HTR-8/SVneo (cell line): Measurements from ENCODE around the gene CKAP5.
"Not testable (repeated sequence)": the region's sequence is repeated elsewhere in the genome, so short reads cannot be mapped to it uniquely, and the experiment has no call there.

ENCODE experiments used
- DNase-seq: peaks from one replicate; pipeline ENCODE4 v3.0.0; 2011; ENCODE audit warnings: low spot score, mixed read lengths; ENCODE audit not compliant: insufficient read length
- FAIRE-seq: peaks from 2 replicates; lab custom pipeline; 2011; peaks lifted over from hg19 to GRCh38; lab: Jason Lieb, UNC

CKAP5 gene

GRCh38 chr11:46733234-46733633 is 112.8 kb downstream of the CKAP5 start:
- DNase-seq (no peak), FAIRE-seq (no peak)

GRCh38 chr11:46731545-46731944 is 114.5 kb downstream of the CKAP5 start:
- FAIRE-seq (no peak), DNase-seq (no peak)

DNA sequence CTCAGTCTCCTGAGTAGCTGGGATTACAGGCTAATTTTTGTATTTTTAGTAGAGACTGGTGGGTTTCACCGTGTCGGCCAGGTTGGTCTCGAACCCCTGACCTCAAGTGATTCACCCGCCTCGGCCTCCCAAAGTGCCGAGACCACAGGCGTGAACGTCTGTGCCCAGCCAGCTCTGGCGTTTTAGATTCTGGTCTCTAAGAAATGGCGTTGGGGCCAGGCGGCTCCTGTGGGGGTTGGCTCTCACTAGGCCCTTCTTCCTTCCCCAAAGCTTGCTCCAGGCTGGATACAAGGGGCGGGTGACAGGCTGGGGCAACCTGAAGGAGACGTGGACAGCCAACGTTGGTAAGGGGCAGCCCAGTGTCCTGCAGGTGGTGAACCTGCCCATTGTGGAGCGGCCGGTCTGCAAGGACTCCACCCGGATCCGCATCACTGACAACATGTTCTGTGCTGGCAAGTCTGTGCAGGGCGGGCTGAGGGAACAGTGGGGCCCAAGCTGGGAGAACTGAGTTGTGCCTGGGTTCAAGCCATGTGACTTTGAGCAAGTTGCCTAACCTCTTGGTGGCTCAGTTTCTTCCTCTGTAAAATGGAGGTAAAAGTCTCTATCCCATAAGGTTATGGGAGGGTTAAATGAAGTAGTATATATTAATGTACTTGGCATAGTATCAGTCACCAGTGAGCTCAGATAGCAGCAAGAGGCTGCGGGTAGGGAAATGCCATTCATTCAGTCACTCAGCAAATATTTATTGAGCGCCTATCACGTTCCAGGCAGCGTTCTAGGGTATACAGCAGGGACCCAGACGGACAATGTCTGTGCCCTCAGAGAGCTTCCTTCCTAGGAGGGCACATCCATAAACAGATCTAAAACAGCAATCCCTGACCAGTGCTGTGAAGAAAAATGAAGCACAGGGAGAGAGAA is 116.7 kb downstream of the CKAP5 start:
- no peak for DNase-seq
- no peak for FAIRE-seq

- no peak for FAIRE-seq
- DNase-seq = no peak
Measured at GRCh38 chr11:46728659-46729040, 117.4 kb downstream of the CKAP5 start.

DNA sequence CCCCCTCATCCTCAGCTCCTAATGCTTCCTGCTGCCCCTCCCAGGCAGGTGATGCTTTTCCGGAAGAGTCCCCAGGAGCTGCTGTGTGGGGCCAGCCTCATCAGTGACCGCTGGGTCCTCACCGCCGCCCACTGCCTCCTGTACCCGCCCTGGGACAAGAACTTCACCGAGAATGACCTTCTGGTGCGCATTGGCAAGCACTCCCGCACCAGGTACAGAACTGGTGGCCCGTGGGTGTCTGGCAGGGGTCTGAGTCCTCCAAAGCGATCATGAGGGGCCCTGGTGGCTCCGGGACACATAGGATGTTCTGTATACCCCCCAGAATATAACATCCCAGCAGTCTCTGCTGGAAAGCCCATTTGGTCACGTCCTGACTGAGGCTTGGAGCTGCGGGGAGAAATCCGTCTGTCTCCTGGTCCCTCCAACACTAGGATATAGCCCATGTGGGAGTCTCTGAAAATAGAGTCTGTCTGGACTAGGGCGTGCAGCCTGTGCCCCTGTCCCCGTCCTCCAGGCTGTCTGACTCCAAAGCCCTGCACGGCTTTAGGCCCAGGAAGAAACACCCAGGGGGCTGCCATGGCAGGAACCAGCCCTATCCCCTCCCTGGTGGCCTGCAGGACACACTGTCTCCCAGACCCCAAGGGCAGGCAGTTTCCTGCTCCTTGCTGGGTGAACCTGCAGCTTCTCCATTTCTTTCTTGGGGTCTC is 118.0 kb downstream of the CKAP5 start:
- FAIRE-seq (no peak), DNase-seq (no peak)

DNA sequence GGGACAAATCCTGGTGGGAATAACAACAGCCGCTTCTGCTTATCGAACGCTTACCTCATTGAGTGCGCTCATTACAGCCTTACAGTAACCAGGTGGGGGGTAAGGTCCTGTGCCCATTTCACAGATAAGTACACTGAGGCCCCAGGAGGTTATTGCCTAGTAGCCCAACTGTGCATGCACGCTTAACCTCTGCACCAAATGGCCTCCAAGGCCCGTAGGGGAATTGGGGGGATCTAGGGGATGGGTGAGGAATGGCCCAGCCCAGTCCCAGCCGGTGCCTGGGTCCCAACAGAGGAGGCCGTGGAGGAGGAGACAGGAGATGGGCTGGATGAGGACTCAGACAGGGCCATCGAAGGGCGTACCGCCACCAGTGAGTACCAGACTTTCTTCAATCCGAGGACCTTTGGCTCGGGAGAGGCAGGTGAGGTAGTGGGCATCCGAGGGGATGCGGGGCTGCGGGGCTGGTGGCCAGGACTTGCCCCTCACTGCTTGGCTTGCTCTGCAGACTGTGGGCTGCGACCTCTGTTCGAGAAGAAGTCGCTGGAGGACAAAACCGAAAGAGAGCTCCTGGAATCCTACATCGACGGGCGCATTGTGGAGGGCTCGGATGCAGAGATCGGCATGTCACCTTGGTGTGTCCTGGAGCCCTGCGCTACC is 119.7 kb downstream of the CKAP5 start:
- DNase-seq (no peak), FAIRE-seq (no peak)

DNA sequence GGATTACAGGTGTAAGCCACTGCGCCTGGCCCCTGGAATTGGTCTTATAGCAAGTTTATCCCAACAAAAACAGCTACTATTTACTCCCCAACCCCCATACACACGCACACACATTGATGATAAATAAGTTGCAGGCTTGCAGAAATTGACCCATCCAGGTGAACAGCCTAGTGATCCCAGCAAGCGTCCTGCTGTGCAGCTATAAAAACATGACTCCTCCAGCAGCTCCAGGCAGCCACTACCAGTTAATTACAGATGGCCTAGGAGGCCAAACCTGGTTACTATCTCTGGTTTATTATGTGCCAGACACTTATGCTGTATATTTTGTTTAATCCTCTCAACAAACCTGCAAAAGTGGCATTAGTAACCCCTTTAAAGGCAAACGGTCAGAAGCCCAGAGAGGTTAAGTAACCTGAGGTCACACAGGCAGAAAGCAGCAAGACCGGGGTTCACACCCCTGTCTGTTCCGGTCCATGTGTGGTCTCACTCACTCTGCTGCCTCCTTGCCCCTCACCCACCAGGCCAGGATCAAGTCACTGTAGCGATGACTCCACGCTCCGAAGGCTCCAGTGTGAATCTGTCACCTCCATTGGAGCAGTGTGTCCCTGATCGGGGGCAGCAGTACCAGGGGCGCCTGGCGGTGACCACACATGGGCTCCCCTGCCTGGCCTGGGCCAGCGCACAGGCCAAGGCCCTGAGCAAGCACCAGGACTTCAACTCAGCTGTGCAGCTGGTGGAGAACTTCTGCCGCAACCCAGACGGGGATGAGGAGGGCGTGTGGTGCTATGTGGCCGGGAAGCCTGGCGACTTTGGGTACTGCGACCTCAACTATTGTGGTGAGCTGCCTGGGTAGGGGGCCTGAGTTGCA is 120.5 kb downstream of the CKAP5 start:
- DNase-seq (no peak), FAIRE-seq (no peak)

DNA sequence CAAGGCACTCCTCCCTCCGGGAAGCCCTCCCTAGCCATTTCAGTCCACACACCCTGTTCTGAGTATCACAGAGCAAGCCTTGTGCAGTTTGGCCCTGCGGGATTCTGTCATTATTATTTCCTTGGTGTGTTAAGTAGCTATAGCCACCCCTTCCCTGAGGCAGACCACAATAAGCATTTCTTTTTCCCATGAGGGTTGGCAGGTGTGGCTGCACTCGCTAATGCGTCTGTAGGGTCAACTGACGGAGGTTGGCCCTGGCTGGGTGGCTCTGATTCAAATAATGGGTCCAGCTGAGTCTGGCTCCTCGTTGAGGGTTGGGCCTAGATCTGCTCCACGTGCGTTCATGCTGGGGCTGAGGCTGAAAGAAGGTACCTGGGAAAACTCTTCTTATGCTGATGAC is 122.0 kb downstream of the CKAP5 start:
- DNase-seq (no peak), FAIRE-seq (no peak)

GRCh38 chr11:46723359-46723680 is 122.8 kb downstream of the CKAP5 start:
- no peak for DNase-seq
- FAIRE-seq = no peak

- FAIRE-seq = no peak
- DNase-seq = no peak
Measured at GRCh38 chr11:46722566-46723358, 123.3 kb downstream of the CKAP5 start.

DNA sequence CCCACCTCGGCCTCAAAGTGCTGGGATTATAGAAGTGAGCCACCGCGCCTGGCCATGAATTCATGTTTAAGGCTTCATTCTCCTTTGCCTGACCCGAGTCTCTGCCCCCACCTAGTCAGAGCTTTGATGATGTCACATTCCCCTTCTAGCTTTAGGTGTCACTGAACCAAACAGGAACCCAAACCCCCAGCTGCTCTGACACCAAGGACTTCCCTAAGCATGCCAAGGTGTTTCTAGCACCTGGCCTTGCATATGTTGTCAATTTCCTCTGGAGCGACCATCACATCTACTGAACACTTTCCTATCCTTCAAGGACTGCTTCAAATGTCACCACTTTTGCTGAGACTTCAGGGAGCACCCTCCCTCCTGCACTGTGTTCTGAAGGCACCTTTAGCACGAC is 124.8 kb downstream of the CKAP5 start:
- DNase-seq = no peak
- FAIRE-seq = no peak

DNA sequence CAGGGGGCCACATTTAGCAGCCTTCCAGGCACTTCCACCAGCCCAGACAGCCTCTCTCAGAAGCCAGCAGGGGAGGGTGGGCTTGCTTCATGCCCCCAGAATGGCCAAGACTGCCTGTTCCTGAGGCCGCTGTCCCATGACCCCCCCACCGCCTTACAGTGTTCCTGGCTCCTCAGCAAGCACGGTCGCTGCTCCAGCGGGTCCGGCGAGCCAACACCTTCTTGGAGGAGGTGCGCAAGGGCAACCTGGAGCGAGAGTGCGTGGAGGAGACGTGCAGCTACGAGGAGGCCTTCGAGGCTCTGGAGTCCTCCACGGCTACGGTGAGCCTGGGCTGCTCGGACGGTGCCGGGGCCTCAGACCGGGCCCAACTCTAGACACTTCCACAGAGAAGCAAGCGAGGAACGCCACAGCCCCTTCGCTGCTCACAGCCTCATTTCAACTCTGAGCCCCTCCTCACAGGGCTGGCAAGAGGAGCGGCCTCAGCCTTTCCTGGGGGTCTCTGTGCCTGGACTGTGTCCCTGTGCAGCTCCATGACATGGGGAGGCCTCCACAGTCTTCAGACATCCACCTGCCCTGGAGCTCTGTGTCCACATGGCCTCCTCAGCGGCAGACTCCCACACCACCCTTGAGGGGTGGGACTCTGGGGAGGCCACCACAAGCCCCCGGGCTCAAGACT is 126.4 kb downstream of the CKAP5 start:
- no peak for DNase-seq
- FAIRE-seq = no peak

DNA sequence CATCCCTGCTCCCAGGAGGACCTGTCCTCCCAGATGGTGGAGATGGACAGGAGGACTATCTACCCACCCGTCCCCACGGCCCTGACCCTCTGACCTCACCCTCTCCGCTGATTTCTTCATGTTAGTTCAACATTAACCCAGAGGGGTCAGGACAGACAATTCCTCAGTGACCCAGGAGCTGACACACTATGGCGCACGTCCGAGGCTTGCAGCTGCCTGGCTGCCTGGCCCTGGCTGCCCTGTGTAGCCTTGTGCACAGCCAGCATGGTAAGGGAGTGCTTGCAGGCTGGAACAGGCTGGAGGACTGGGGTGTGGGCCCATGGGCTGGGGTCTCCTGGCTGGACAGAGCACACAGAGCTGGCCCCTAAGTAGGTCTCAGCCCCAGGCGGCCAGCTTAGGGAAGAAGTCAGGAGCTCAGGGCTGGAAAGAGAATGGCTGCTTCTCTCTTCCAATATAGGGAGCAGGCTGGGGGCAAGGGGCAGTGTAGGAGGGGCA is 127.0 kb downstream of the CKAP5 start, which contains the start of gene F2:
Gene F2 (plus strand): TSS at position 166 of the 495 bp plus-strand sequence. CDS start 23 bp downstream, at position 189.
- FAIRE-seq (no peak), DNase-seq (no peak)

GRCh38 chr11:46718155-46719019 is 127.7 kb downstream of the CKAP5 start:
- no peak for DNase-seq
- no peak for FAIRE-seq

DNA sequence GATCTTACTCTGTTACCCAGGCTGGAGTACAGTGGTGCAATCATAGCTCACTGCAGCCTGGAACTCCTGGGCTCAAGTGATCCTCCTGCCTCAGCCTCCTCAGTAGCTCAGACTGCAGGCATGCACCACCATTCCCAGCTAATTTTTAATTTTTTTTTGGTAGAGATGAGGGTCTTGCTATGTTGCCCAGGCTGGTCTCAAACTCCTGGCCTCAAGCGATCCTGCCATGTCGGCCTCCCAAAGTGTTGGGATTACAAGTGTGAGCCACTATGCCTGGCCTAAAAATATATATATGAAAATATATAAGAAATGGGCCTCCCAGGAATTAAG is 128.3 kb downstream of the CKAP5 start:
- FAIRE-seq, DNase-seq: not testable (repeated sequence)

GRCh38 chr11:46712874-46713576 is 133.1 kb downstream of the CKAP5 start:
- FAIRE-seq = no peak
- DNase-seq = no peak

GRCh38 chr11:46711303-46711702 is 134.8 kb downstream of the CKAP5 start:
- no peak for FAIRE-seq
- no peak for DNase-seq
